PC-3 (cell line): ENCODE results near the gene DSCAM. TPM values are rescaled to one million over a fixed set of nuclear protein-coding genes. Genes with fewer than 3 reads are reported as not detected.

Experiments used
- ATAC-seq: fragments of 200-7000 bp; cut with Tn5 transposase; 2 replicates; pipeline ENCODE4 v1.9.1; 2020; ENCODE audit warnings: mild to moderate bottlenecking, moderate library complexity
- BruUV-seq: library from RNA; stranded (reverse); fragments of 400-500 nt; replicated peaks from 2 replicates; lab custom pipeline; 2021; lab: Mats Ljungman, UMichigan
- CTCF ChIA-PET: fragments of 300-600 bp; sonication (Branson Sonifier 250); formaldehyde crosslinking; loops from one replicate; lab custom pipeline; 2022; ENCODE audit warnings: antibody characterized with exemption; lab: Charles Lee
- POLR2A ChIA-PET: fragments of 300-600 bp; sonication (Branson Sonifier 250); formaldehyde crosslinking; loops from one replicate; lab custom pipeline; 2022; ENCODE audit warnings: antibody characterized with exemption; ENCODE audit not compliant: unreplicated experiment; lab: Charles Lee
- DNase-seq: peaks from one replicate; pipeline ENCODE4 v3.0.0-alpha.2; 2015
- H2AFZ ChIP-seq: fragments of 300-600 bp; sonication (generic); 2 replicates; pipeline ENCODE4 v1.6.0; 2016; ENCODE audit warnings: antibody characterized with exemption, low read length
- H3F3A ChIP-seq: fragments of 300-600 bp; sonication (generic); one replicate; pipeline ENCODE4 v1.6.0; 2017; ENCODE audit warnings: antibody characterized with exemption, low read length, control low read depth, mild to moderate bottlenecking; ENCODE audit not compliant: unreplicated experiment
- H3K27ac ChIP-seq: fragments of 300-600 bp; sonication (generic); 2 replicates; pipeline ENCODE4 v1.5.1; 2016; ENCODE audit warnings: mild to moderate bottlenecking, low read length
- H3K27me3 ChIP-seq: fragments of 300-600 bp; sonication (generic); 2 replicates; pipeline ENCODE4 v1.6.1; 2016; ENCODE audit warnings: low read length, mixed read lengths
- H3K36me3 ChIP-seq: fragments of 300-600 bp; sonication (generic); 2 replicates; pipeline ENCODE4 v1.6.1; 2016; ENCODE audit warnings: low read depth, mixed run types, low read length, mixed read lengths
- H3K4me1 ChIP-seq: fragments of 300-600 bp; sonication (generic); 2 replicates; pipeline ENCODE4 v1.5.1; 2016; ENCODE audit warnings: low read length; ENCODE audit not compliant: insufficient read depth
- H3K4me2 ChIP-seq: fragments of 300-600 bp; sonication (generic); 2 replicates; pipeline ENCODE4 v1.6.0; 2016; ENCODE audit warnings: low read length
- H3K4me3 ChIP-seq: fragments of 300-600 bp; sonication (generic); 2 replicates; pipeline ENCODE4 v1.5.1; 2016; ENCODE audit warnings: mild to moderate bottlenecking, low read length, mixed read lengths
- H3K79me2 ChIP-seq: fragments of 300-600 bp; sonication (generic); 2 replicates; pipeline ENCODE4 v1.6.1; 2017; ENCODE audit warnings: low read length, mixed read lengths
- H3K9ac ChIP-seq: fragments of 300-600 bp; sonication (generic); 2 replicates; pipeline ENCODE4 v1.6.0; 2016; ENCODE audit warnings: mild to moderate bottlenecking, low read length
- H3K9me2 ChIP-seq: fragments of 300-600 bp; sonication (generic); replicated peaks from 2 replicates; pipeline ENCODE4 v1.6.1; 2016; ENCODE audit warnings: mixed run types, low read length, mixed read lengths
- H3K9me3 ChIP-seq: fragments of 300-600 bp; sonication (generic); 2 replicates; pipeline ENCODE4 v1.6.1; 2016; ENCODE audit warnings: low read length, mixed read lengths
- H4K20me1 ChIP-seq: fragments of 300-600 bp; sonication (generic); 2 replicates; pipeline ENCODE4 v1.6.1; 2016; ENCODE audit warnings: low read length, mixed read lengths
- EZH2 ChIP-seq: fragments of 300-600 bp; sonication (generic); IDR thresholded peaks from one replicate; pipeline ENCODE4 v1.6.1; 2017; ENCODE audit warnings: antibody characterized with exemption, mild to moderate bottlenecking, low read length; ENCODE audit not compliant: unreplicated experiment
- EZH2phosphoT487 ChIP-seq: fragments of 300-600 bp; sonication (generic); IDR thresholded peaks from 2 replicates; pipeline ENCODE4 v1.6.1; 2018; ENCODE audit warnings: mild to moderate bottlenecking, antibody characterized with exemption, low read length, borderline replicate concordance
- intact Hi-C: fragments of 100-400 bp; cut with micrococcal nuclease; formaldehyde crosslinking; loops from 2 replicates; pipeline ENCODE4 v1.9.0; 2023
- total RNA-seq: library from RNA; depleted of rRNA; stranded (reverse); fragments of >200 nt; gene quantifications from 2 replicates; pipeline ENCODE4 v1.2.3, GENCODE V29; 2014
- TF ChIP-seq, protein P1 (sequence below): fragments of 300-600 bp; sonication (generic); conservative IDR thresholded peaks from 2 replicates; pipeline ENCODE4 v1.5.1; 2017; ENCODE audit warnings: antibody characterized with exemption, low read depth, mild to moderate bottlenecking, low read length

The DSCAM gene
- total RNA-seq, 1 experiment from 2014 or later: not detected

DNA sequence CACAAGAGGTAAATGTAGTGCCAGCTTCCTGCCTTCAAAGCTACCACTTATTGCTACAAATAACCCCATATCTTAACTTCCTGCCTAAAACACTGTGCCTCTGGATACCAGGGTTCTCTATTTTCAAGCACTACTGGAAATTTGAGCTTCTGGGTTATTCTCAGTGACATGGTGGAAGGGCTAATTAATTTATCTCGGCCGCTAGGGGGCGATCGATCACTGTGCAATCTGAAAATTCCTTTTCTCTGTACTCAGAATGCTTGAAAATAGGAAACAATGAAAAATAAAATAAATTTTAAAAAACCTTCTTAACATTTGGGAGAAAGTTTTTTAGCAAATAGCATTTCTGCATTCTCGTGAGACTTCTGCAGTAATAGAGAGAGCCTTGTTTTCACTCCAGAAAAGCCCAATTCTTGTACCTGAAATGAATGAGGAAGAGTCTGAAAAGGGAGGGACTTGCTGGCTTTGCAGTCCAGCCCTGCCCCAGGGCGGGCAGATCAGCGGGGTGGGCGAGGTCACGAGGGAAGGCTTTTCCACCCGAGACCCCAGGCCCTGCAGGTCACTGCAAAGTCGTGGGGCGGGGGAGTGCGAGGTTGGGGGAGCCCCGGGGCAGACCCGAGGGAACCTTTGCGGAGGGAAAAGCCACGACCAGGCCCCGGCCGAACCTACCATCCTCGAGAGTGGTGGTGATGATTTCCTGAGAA is 703.0 kb downstream of the DSCAM start:
- intact Hi-C loops: no loop called here
- Histone ChIP-seq H2AFZ (no peak overlapping the region), H3K27me3 (no peaks in the 10 kb centered on the region), H3K4me2 (no peak overlapping the region), H3K4me3 (no peak overlapping the region), H3K36me3 (no peaks in the 10 kb centered on the region), H3K9me3 (no peaks in the 10 kb centered on the region), H3K9ac (no peak overlapping the region), H3F3A (no peaks in the 10 kb centered on the region), H3K9me2 (no peaks in the 10 kb centered on the region), H4K20me1 (no peaks in the 10 kb centered on the region), H3K4me1 (no peaks in the 10 kb centered on the region), H3K79me2 (no peaks in the 10 kb centered on the region), H3K27ac (no peak overlapping the region)
- TF ChIP-seq EZH2phosphoT487 (no peak), EZH2 (no peak)
- TF ChIP-seq, protein P1, sequence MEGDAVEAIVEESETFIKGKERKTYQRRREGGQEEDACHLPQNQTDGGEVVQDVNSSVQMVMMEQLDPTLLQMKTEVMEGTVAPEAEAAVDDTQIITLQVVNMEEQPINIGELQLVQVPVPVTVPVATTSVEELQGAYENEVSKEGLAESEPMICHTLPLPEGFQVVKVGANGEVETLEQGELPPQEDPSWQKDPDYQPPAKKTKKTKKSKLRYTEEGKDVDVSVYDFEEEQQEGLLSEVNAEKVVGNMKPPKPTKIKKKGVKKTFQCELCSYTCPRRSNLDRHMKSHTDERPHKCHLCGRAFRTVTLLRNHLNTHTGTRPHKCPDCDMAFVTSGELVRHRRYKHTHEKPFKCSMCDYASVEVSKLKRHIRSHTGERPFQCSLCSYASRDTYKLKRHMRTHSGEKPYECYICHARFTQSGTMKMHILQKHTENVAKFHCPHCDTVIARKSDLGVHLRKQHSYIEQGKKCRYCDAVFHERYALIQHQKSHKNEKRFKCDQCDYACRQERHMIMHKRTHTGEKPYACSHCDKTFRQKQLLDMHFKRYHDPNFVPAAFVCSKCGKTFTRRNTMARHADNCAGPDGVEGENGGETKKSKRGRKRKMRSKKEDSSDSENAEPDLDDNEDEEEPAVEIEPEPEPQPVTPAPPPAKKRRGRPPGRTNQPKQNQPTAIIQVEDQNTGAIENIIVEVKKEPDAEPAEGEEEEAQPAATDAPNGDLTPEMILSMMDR: peak; percentile 82
- DNase-seq: peak; percentile 71
- ChIA-PET CTCF (interaction anchor here (0.6 kb wide), 1 partner anchor 699 kb away, joined by 3 read pairs; no protein-coding TSS in a partner anchor), POLR2A (no interaction called here)
- BruUV-seq: no TSS peak
- ATAC-seq: peak; percentile 55

GRCh38 chr21:40141621-40142020 is 705.3 kb downstream of the DSCAM start:
- Histone ChIP-seq H3F3A (no peaks in the 10 kb centered on the region), H3K9me3 (no peaks in the 10 kb centered on the region), H3K4me2 (no peak overlapping the region), H3K36me3 (no peaks in the 10 kb centered on the region), H2AFZ (no peak overlapping the region), H3K4me1 (no peaks in the 10 kb centered on the region), H3K79me2 (no peaks in the 10 kb centered on the region), H3K4me3 (no peak overlapping the region), H3K27ac (no peak overlapping the region), H4K20me1 (no peaks in the 10 kb centered on the region), H3K9me2 (no peaks in the 10 kb centered on the region), H3K27me3 (no peaks in the 10 kb centered on the region), H3K9ac (no peak overlapping the region)
- ATAC-seq (no peak), DNase-seq (no peak)
- BruUV-seq: no TSS peak
- ChIA-PET CTCF (no interaction called here), POLR2A (no interaction called here)
- intact Hi-C loops: no loop called here
- TF ChIP-seq EZH2: no peak
- TF ChIP-seq, protein P1: no peak
- TF ChIP-seq EZH2phosphoT487: no peak

DNA sequence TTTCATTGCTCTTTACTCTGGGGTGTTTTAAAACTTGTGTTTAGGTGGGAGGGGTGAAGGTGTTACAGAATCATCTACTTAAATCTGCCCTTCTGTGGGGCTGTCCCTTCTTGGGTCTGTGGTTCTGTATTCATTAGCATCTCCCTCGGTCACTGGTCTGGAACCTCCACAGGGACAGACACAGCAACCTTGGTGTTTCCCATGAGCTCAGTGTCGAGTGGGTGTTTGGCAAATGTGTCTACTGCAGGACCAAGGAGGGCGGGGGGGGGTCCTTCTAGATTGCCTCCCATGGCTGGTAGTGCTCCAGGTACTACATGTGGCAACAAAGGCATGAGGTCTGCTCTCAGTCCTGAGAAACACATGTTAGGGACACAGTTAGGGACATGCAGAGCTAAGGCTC is 706.3 kb downstream of the DSCAM start:
- no TSS peak for BruUV-seq
- no peak overlapping the region for H2AFZ ChIP-seq
- POLR2A ChIA-PET: no interaction called here
- H3K9me2 ChIP-seq: no peaks in the 10 kb centered on the region
- H3K27me3 ChIP-seq: no peaks in the 10 kb centered on the region
- H3K27ac ChIP-seq: no peak overlapping the region
- no peaks in the 10 kb centered on the region for H3K4me1 ChIP-seq
- no peak for ATAC-seq
- CTCF ChIA-PET: no interaction called here
- intact Hi-C loops: no loop called here
- H4K20me1 ChIP-seq: no peaks in the 10 kb centered on the region
- H3K4me3 ChIP-seq: no peak overlapping the region
- DNase-seq: no peak
- H3F3A ChIP-seq: no peaks in the 10 kb centered on the region
- no peaks in the 10 kb centered on the region for H3K9me3 ChIP-seq
- TF ChIP-seq, protein P1: no peak
- no peak for TF ChIP-seq EZH2
- no peak for TF ChIP-seq EZH2phosphoT487
- no peak overlapping the region for H3K4me2 ChIP-seq
- no peaks in the 10 kb centered on the region for H3K36me3 ChIP-seq
- no peaks in the 10 kb centered on the region for H3K79me2 ChIP-seq
- no peak overlapping the region for H3K9ac ChIP-seq
